Measurements from ENCODE around the gene SVIL.
"Not testable (repeated sequence)": the region's sequence is repeated elsewhere in the genome, so short reads cannot be mapped to it uniquely, and the experiment has no call there.

The SVIL gene

DNA sequence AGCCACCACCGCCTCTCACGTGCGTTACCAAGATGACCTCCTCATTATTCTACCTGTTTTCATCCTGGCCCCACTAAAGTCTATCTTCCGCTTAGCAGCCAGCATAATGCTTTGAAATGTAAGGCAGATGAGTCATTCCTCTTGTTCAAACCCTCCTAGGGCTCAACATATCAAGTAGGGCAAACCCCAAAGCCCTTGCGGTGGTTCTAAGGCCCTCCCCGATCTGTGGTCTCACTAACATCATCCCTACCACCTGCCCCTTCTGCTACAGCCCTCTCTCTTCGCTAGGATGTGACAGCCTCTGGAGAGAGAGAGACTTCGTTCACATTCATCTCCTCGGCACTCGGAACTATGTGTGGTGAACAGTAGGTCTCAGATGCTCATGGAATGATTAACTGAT is 94.8 kb downstream of the SVIL start:
- DNase-seq (ENCODE audit: low read depth) = no peak

DNA sequence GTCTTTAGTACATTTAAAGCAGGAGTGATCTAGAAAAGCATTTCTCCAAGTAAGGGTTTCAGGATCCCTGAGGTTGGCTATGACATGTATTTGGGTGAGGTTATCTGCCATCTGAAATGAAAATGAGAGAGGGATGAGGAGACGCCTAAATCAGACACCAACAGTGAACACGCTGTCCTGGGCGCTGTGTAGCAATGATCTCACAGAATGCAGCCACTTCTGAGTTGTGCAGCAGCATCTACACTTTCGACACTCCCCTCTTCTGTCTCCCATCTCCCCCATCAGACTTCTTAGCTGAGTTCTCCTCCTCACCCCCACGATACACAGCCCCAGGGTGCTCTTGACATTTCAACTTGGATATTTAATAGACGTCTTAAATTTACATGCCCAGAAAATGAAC is 95.4 kb downstream of the SVIL start:
- DNase-seq (ENCODE audit: low read depth) = no peak

DNA sequence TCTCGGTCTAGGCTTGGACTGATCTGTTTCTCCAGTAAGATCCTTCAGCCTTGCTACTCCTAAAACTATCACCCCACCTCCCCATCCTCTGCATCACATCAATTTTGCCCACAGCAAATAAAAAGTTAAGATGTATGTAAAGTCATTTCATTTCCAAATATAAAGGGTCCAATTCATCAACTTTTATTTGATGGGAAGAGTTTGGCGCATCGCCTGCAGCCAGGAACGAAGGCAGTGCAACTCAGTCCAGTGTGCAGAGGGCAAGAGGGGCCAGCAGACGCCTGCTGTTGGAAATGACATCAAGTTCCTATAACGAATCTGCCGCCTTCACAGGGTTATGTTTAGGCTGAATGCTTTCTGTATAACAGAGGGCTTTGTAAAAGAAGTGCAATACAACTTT is 97.0 kb downstream of the SVIL start:
- no peak for DNase-seq (ENCODE audit: low read depth)

DNA sequence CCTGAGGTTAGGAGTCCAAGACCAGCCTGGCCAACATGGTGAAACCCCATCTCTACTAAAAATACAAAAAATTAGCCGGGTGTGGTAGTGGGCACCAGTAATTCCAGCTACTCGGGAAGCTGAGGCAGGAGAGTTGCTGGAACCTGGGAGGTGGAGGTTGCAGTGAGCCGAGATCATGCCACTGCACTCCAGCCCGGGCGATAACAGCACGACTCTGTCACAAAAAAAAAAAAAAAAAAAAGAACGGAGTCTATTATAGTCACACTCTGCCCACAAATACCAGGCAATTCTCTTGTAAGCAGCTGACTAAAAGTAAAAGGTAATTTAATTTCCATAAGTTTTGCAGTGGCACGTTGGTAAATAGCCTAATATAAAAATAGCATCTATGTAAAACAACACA is 98.1 kb downstream of the SVIL start:
- DNase-seq (ENCODE audit: low read depth) = not testable (repeated sequence)

DNA sequence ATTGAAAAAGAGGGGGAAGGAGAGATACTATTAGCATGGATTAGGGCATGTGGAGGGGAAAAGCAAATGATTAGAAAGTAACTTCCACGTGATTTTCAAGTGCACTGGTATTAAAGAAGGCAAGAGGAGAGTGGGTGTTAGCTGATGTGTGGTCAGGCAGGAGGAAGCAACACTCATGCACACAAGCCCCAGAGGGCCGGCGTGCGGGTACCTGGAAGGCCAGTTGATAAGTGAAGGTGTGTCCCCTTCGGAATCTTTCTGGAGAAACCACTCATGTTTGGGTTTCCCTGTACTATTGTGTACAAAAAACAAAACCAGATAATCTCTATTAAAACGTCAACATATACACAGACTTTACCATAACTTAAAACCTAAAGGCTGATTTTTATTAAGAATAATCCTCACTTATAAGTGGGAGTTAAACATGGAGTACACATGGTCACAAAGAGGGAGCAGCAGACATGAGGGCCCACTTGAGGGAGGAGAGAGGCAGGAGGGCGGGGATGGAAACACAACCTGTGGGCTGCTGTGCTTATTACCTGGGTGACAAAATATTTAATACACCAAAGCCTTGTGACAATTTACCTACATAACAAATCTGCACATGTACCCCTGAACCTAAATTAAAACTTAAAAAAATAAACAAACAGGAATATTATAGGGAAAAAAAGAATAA is 98.9 kb downstream of the SVIL start:
- DNase-seq (ENCODE audit: low read depth) = no peak

DNA sequence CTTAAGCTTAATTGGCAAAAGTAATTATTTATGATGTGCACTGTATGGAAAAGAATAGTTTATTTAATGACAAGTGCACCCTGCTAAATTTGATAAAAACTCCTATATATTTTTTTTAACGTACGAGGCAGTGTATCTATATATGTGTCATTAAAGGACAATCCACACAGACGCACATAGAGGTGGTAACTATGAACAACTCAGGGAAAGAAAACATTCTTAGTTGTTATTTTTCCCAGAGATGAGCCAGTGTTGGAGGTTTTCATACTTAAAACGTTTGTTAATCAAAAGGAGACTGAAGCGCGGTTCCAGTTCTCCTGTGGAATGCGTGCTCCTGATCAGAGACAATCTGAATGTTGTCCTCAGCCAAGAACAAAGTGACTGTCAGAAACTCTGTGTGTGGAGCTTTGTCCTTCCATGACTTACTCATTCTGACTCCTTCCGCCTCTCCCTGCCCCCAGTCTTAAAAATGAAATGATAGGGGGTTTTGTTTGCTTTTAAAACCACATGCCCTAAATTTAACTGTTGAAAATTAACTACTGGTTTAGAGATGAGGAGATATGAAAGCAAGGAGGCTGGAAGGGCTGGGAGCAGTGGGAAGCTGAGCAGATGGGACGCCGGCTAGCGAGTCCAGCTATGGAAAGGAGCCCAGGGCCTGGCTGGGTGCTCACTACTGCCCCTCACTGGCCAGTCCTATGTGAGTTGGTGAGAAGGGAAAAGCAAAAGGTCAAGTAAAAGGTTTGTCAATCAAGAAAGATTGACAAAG is 99.6 kb downstream of the SVIL start:
- DNase-seq (ENCODE audit: low read depth) = no peak

DNA sequence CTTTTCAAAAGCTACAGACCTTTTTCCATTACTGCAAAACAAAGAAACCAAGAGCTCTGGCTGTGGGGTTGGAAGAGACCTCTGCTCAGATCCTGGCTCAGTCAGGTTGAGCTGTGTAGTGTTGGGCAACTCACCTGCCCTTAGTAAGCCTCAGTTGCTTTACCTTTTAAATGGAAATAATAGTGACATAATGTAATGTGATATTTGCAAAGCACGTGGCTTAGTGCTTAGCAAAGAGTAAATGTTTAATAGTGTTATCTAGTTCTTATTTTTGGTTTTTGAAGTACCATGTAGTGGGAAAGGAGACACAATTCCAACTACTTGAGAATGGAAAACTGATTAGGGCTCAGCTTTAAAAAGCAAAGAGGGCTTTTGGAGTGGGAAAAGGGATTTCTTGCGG is 100.2 kb downstream of the SVIL start:
- no peak for DNase-seq (ENCODE audit: low read depth)

DNA sequence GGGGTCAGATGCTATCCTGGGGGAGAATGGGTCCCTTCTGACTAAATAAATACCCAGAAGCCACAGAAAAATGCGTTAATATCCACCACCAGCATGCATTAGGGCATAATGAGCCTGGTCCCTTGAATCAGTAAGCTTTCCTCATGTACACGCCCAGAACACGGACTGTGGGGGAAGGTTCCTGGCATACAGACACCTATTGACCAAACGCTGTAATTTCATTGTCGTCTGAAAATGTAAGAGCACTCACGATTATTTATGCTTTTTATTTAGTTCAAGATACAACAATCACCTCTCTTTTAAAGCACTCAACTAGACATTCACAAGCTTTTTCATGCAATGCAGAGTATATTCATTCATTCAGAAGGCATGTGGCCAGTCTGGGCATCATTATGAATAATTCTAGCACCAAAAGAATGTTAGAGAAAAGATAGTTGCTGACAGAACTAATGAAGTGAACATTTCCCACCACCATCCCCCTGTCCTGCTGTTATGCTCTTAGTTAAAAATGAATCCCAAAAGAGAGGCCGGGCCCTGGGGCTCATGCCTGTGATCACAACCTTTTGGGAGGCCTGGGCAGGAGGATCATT is 101.0 kb downstream of the SVIL start:
- DNase-seq (ENCODE audit: low read depth) = no peak

DNA sequence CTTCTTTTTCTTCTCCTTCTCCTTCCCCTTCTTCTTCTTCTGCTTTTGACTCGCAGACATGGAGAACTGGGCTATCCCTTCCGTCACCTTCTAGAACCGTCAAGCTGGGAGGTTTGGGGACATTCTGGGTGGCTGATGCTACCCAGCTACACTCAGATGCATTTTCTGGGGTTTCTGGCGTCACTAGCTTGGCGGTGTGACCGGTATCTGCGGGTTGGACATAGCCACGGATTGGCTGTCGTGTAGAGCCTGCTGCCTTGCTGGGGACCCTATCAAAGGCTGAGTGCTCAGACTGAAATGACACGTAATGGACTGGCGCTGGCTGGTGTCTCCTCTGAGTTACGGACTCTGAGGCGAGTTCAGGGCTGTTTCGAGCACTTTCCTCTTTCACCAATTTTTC is 101.7 kb downstream of the SVIL start:
- no peak for DNase-seq (ENCODE audit: low read depth)

DNA sequence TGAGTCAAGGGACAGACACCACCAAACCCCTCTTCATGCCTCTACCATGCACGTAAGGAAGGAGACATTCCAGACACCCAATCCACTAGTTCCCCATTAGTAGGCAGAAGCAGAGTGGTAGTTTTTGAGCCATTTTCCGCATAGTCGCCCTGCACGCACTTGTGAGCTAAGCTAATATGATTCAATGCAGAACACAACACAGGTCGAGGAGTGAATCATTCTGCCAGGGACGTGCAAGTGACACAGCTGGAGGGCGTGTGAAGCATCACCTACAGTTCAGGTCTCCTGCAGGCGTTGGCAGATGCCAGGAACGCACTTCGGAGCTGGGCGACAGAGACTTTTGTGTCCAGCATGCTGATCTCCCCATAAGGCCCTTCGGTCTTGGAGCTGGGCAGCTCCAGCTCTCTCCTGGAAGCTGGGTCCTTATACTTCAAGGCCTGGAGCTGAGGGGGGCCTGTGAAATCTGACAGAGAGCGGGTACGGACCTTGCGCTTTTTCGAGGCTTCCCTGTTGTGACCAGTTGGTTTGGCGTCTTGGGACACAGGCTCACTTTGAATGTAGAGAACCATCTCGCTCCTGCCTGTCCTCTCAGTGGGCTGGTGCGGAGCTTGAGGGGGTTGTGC is 102.4 kb downstream of the SVIL start:
- no peak for DNase-seq (ENCODE audit: low read depth)

DNA sequence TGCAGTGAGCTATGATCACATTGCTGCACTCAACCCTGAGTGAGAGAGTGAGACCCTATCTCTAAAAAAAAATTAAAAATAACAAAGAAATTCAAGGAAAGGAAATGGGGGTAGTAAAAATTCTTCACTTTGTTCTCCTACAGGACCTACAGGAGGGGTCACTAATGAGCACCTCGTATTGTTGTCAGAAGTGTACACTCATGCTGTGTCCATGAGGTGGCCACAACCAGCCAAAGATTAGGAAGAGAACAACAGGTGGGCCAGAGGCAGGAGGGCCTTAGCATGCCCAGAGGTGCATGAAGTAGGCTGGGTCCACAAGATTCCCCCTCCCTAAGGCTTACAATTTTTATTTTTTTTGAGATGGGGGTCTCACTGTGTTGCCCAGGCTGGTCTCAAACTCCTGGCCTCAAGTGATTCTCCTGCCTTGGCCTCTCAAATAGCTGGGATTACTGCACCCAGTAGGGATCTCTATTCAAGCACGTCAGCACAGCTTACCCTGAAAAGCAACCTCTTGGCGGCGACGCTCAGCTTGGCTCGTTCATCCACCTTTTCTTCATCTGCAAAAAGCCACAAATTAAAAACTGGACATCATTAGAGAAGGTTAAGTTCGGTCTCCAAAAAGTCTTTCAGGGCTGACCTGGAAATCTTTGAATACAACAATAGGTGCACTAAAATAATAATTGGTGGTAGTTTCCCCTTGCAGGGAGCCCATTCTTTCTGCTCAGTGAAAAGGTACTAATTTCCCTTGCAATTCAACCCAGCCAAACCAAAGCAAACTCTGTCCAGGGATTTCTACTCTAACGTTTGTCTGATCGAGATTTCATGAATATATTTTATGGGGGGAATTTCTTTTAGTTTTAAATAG is 104.4 kb downstream of the SVIL start:
- DNase-seq (ENCODE audit: low read depth) = no peak

DNA sequence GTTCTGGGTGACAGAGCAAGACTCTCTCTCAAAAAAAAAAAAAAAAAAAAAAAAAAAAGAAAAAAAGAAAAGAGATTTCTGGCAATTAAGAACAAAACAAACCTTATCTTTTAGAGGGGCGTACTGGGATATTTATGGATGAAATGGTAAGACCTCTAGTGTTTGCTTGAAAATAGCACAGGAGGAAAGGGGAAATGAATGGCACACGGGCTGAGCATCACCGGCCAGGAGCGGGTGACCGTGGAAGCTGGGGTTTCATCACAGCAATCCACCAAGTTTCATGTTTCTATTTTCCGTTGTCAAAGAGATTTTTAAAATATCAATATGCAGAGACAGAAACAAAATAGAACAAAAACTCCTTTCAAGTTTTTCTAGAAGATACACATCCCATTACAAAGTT is 105.6 kb downstream of the SVIL start:
- DNase-seq (ENCODE audit: low read depth) = no peak

DNA sequence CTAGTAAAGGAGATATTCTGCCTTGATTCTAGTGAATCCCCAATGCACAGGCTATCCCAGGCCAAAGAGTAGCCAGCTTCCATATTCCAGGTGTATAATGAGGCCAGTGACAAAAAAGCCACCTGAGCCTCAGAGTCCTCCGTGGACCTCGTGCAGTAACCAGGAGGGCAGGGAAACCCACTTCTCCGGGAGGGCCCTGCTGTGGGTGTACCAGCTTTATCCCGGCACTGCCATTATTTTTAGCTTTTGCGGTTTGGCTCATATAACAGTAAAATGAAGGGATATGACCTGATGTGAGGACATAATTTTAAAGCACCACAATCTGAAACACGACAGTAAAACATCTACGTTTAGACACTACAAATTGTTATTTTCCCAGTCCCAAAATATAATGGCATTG is 109.0 kb downstream of the SVIL start:
- no peak for DNase-seq (ENCODE audit: low read depth)

DNA sequence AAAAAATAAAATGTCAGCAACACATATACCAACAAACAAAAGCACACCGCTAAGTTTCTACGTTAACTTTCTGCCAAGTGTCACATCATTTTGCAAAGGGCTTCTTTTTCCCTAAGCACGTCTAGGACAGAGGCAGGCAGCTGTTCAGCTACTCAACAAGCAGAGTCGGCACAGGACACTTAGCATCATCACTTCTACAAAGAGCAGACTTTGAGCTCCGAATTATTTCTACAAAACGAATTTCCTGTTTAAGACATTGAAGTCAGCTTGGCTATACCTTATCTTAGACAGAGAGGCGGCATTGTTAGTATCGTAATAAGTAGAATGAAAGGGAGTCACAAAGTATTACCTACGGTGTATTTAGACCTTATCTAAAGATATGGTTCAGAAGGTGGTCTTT is 110.1 kb downstream of the SVIL start:
- DNase-seq (ENCODE audit: low read depth) = no peak

DNA sequence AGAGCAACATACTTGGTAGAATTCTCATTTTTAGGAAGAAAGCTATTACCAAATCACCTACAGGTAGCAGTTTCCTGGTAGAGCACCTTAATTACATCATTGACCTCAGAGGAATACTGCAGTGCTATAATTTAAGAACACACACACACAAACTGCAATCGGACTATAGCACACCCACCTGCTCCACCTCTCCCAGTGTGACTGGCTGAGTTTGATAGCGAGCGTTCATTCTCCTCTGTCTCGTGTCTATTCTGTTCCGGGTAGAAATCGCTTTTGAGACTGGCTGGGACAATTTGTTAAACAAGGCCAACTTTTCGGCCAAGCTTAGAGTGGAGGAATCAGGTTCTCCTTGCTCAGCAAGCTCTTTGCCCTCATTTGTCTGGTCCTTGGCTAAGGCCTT is 110.5 kb downstream of the SVIL start:
- no peak for DNase-seq (ENCODE audit: low read depth)

DNA sequence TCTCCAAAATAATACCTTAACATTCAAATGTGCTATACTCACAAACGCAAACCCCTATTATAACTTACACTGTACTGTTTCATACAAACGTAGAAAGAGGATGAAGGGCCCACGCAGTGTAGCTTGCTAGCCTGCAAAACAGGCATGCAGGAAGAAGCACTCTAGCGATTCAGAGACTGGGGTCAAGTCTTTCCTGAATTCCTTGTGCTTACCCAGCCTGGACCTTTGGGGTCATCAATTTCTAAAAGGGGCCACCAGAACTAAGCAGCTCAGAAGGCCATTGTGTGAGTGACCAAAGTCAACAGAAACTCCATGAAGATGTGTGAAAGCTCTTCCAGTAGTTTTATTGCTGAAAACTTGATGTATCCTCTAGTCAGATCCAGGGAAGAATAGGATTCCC is 111.9 kb downstream of the SVIL start:
- DNase-seq (ENCODE audit: low read depth) = no peak

DNA sequence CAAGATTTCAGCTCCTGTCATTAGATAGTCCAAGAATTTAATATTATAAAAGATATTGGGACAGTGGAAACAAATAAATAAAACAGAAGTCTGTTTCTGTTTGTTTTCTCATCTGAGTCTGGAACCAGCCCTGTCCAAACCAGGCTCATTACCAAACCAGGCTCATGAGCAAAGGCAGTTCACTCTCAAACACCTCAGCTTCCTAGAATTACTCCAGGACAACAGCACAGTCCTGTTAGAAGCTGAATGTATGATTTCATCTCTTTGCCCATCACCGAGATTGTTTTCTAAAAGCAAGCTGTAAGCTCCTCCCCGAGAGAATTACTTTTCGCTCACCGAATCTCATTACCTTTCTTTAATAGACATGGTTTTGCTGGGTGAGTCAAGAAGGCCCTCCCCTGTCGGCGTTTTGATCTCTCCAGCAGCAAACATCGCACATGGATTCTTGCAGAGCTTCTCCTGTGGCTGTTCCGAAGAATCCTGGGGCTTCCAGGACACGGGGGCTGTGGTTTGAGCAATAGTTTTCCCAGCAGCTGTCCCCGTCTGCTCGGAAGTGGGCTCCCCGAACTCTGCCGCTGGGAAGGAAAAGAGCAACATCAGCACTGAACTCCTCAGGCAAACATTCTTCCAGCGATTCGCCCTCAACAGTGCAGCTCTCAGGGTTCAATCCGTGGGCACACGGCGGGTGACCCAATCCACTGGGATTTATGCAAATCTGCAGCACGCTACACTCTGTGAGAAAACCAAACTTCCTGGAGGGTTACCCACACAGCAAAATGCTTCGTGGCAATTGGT is 112.5 kb downstream of the SVIL start:
- no peak for DNase-seq (ENCODE audit: low read depth)

DNA sequence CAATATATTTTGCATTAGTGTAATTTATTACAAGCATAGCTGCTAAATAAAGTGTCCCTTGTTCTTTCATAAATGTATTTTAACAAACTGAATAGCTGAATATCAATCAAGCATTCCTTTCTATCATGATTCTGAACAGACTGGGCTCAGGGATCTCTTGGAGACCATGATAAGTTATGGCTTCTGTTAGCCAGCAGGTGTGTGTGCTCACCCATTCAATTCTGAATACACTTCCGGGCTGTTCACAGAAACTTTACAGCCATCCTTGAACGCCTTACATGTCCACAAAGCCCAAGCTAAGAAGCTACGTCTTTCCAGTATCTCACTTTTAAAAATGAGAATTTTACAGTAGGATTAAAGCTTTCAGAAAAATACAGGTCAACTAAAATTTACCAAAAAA is 115.1 kb downstream of the SVIL start:
- no peak for DNase-seq (ENCODE audit: low read depth)

DNA sequence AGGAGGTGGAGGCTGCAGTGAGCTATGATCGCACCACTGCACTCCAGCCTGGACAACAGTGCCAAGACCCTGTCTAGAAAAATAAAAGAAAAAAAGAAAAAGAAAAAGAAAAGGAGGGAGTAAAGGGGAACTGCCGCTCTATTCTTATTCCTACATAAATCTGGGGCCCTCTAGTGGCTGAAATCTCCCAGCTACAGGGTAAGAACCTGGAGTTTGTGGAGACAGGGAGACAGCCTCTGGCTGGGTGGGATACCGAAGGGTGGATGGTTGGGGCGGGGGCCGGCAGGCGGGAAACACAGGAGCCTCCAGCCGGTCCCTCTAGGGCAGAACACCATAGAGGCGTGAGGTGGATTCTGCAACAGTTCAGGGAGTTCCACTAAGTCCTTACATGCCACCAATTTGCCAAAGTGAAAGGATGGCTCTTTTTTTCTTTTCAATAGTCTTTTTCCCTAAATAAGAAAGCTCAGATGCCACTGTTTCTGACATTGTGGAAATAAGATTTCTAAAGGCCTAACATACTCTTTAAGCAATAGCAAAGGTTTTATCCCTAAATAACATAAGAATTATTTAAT is 117.3 kb downstream of the SVIL start:
- DNase-seq (ENCODE audit: low read depth) = no peak

DNA sequence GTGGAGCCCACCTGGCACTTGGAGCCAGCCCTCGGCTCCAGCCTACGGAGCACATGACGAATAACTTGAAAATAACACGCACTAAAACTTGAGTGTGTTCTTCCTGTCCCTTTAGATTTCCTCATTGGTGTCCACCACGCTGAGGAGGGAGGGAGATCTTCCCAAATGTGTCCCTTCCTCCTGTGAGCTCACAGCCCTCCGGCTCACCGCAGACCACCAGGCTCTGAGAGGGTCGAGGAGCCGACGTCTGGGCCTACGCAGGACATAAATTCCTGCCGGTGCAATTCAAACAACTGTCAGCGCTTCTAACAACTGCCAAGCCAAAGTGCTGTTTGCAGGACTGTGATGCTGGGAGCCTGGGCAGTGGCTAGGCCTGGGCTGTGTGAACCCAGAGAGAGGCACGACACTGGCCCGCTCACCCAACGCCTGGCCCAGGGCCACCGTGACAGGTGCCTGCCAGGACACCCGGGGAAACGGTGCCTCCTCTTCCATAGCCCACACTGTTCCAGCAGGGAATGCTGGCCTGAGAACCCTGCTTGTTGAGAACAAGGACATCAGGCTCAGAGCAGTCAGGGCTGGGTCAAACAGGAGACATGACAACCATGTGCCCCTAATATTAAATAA is 118.3 kb downstream of the SVIL start:
- DNase-seq (ENCODE audit: low read depth) = not testable (repeated sequence)
